EL (cell line): ENCODE measurements around the gene SNX33.
"Not testable (repeated sequence)": the region's sequence is repeated elsewhere in the genome, so short reads cannot be mapped to it uniquely, and the experiment has no call there.

ENCODE experiments used
- DNase-seq: peaks from one replicate; pipeline ENCODE4 v3.0.0-alpha.2; 2016

SNX33 gene

DNA sequence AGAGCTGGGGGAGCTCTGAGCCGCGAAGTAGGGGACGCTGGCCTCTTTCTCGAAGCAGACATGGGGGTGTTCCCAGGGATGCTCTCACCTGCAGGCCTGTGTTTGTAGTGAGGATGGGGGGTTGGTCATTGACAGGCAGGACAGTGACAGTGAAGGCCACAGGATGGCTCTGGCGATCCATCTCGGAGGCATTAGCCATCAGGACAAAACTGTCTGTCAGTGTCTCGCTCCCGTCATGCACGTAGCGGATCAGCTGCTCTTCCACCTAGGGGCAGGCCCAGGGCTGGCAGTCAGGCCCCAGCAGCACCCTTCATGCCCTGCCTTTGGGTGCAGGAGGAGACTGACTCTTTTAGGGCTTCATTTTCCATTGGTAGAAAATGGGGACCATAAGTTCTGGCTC lies 36.9 kb downstream of the SNX33 start:
- DNase-seq = no peak

GRCh38 chr15:75685195-75685594 lies 37.5 kb downstream of the SNX33 start:
- DNase-seq = no peak

GRCh38 chr15:75686212-75686642 lies 38.5 kb downstream of the SNX33 start:
- DNase-seq = peak; percentile 56

- no peak for DNase-seq
Measured at GRCh38 chr15:75687486-75688277, 40.0 kb downstream of the SNX33 start.

GRCh38 chr15:75688278-75688557 lies 40.5 kb downstream of the SNX33 start:
- no peak for DNase-seq

DNA sequence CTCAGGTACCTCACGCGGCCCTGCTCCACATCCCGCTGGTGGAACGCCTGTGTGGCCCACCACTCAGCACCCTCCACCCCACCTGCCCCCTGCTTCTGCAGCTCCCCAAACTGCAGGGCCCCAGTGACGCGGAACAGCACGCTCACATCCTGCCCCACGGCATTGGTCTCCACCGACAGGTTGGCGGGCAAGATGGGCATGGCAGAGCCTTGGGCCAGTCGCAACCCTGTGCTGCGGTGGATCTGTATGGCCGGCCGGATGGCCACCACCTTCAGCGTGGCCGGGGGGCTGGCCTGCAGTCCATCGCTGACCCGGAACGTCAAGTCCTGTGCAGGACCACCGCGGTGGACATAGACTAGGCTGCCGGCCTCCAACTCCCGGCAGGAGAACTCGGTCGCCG lies 41.1 kb downstream of the SNX33 start:
- DNase-seq = no peak

GRCh38 chr15:75689429-75689828 lies 41.7 kb downstream of the SNX33 start:
- not testable (repeated sequence) for DNase-seq

- not testable (repeated sequence) for DNase-seq
Measured at GRCh38 chr15:75692311-75692710, 44.6 kb downstream of the SNX33 start.

- not testable (repeated sequence) for DNase-seq
Measured at GRCh38 chr15:75693028-75693427, 45.3 kb downstream of the SNX33 start.

DNA sequence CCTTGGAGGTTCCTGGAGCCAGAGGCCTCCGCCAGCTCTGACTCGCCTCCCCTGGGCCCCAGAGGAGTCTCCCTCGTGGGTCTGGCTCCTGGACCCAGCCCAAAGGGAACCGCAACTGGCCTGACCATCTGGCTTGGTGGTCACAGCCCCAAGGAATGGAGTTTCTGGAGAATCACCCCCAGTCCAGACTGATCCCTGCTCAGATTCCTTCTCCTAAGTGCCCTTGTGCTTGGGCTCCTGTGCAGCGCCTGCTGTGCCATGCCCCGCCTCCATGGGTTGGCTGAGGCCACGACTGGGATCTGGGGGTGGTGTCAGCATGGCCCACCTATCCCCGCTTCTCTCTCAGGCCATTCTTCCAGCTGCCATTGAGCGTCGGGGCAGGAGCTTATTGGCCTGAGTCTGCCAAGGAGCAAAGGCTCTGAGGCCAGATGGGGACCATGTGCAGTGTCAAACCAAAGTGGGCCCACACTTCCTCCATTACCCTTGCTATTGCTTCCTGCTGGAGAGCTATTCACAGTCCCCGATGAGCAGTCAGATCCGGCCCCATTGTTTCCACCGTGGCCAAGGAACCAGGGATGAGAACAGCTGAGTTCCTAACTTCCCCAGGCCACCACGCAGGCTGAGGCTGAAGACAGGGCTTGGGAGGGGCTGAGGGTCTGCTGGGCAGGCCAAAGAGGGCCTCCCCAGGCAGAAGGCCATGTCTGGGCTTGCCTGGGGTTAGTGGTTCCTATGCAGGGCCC lies 46.0 kb downstream of the SNX33 start:
- DNase-seq = peak; percentile 82

- peak; percentile 100 for DNase-seq
Measured at GRCh38 chr15:75694241-75695182, 46.8 kb downstream of the SNX33 start.

DNA sequence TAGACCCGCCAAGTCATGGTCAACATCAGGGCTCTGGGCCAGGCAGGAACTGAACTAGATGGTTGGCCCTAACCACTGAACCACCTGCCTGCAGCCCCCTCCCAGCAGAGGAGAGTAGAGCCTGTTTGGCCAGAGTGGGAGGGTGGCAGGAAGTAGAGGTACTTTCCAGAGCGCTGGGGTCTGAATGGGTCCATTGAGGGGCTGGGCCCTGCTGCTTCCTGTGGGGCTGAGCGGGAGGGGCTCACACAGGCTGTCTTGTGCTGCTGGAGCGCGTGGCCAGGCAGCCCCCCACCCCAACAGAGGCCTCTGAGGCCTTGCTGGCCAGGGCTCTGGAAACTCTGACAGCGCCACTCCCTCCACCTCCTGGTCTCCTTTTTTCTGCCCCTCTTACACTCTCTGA lies 47.5 kb downstream of the SNX33 start:
- DNase-seq = no peak

GRCh38 chr15:75695634-75696310 lies 48.1 kb downstream of the SNX33 start:
- DNase-seq = no peak

DNA sequence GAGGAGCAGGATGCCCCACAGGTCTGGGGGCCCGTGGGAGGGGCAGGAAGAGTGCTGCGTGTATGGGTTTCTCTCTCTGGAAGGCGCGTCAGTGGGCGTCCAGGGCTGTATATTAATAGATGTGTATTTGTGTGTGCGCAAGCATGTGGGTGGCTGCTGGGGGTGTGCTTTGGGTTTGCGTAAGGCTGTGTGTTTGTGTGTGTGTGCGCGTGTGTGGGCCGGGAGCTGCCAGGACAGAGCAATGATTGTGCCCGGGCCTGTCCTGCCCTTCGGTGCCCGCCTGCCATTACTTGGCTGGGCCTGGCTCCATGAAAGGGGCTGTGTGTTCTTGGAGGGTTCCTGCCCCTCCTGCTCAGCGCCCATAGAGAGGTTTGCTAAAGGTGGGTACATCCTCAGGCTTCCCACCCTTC lies 48.6 kb downstream of the SNX33 start:
- DNase-seq = no peak

GRCh38 chr15:75696854-75697259 lies 49.1 kb downstream of the SNX33 start:
- DNase-seq = no peak

GRCh38 chr15:75697523-75697922 lies 49.8 kb downstream of the SNX33 start:
- peak; percentile 74 for DNase-seq

GRCh38 chr15:75697974-75698747 lies 50.4 kb downstream of the SNX33 start:
- not testable (repeated sequence) for DNase-seq

- not testable (repeated sequence) for DNase-seq
Measured at GRCh38 chr15:75699517-75699916, 51.8 kb downstream of the SNX33 start.

DNA sequence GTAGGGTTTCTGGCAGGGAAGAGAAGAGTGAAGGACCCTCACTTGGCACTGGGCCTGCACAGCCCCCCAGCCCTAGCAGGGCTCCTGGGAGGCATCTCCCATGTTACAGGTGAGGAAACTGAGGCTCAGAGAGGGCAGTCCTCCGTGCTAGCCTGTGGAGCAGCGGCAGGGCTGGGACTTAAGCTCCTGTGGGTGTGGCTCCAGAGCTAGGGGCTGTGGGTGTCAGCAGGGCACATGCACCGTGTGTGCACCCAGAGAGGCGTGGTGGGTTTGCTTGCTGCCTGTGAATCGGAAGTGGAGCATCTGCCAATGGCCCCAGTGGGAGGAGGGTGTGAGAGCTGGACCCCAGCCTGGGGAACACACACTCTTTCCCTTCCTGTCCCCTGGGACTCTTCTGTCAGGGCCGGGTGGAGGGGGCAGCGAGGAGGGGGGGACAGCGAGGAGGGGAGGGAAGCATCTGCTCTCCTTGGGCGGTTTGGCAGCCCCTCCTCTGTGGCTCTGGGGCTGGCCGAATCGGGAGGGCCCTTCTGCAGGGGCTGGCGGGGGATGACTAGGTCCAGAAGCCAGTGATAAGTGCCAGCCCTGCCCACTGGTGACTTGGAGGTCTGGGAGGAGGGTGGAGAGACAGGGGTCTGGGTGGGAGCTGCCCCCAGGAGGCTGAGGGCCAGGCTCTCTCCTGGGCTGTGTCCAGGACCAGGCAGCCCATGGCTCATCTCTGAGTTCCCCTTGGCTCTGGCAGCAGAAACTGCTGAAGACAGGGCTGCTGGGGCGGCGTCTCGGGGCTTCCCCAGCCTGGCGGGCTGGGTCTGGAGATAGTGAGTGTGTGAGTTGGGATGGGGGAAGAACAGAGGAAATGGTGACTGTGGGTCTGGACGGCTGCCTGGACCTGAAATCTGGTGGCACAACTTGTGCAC lies 52.5 kb downstream of the SNX33 start:
- DNase-seq = peak; percentile 88
